GM12878 (cell line): Measurements from ENCODE around the gene ERC2. TPM values are rescaled to one million over a fixed set of nuclear protein-coding genes. Genes with fewer than 3 reads are reported as not detected.

ENCODE experiments used
- ATAC-seq: fragments of 200-7000 bp; cut with Tn5 transposase; 3 replicates; pipeline ENCODE4 v1.9.1; 2020; ENCODE audit warnings: mild to moderate bottlenecking, moderate library complexity
- BruUV-seq: library from RNA; stranded (reverse); fragments of 400-500 nt; replicated peaks from 2 replicates; lab custom pipeline; 2021; lab: Mats Ljungman, UMichigan
- CTCF ChIA-PET: fragments of 300-600 bp; sonication (Branson Sonifier 250); formaldehyde crosslinking; extraction: SDS; loops from one replicate; lab custom pipeline; 2021; ENCODE audit warnings: inconsistent platforms; lab: Yijun Ruan, JAX
- POLR2A ChIA-PET: fragments of 350-600 bp; formaldehyde crosslinking; extraction: SDS; loops from one replicate; lab custom pipeline; 2021; ENCODE audit warnings: inconsistent platforms; lab: Charles Lee
- RAD21 ChIA-PET: fragments of 300-600 bp; sonication (Branson Sonifier 250); formaldehyde crosslinking; loops from one replicate; lab custom pipeline; 2023; ENCODE audit warnings: antibody characterized with exemption; ENCODE audit not compliant: unreplicated experiment; lab: Charles Lee
- SMC1A ChIA-PET: fragments of 300-600 bp; sonication (Branson Sonifier 250); formaldehyde crosslinking; loops from one replicate; lab custom pipeline; 2023; ENCODE audit not compliant: unreplicated experiment, uncharacterized antibody; lab: Charles Lee
- DNase-seq: peaks from one replicate; pipeline ENCODE4 v3.0.0-alpha.2; 2011; ENCODE audit warnings: low read depth, low spot score
- FAIRE-seq: peaks from 3 replicates; lab custom pipeline; 2011; peaks lifted over from hg19 to GRCh38; lab: Jason Lieb, UNC
- H2AFZ ChIP-seq: 2 replicates; pipeline ENCODE4 v1.6.0; 2011; ENCODE audit warnings: low read depth, low read length, control low read depth; ENCODE audit not compliant: control insufficient read depth
- H3K27ac ChIP-seq: 2 replicates; pipeline ENCODE4 v1.5.1; 2011; ENCODE audit warnings: control low read depth; ENCODE audit not compliant: control insufficient read depth, insufficient read depth
- H3K27me3 ChIP-seq, 2 experiments: replicated peaks in 1 of 2; 2 replicates each; pipeline versions ENCODE4 v1.6.0 to v1.6.1; 2011; ENCODE audit warnings: low read length in 1 of 2; ENCODE audit not compliant: control insufficient read depth in 2 of 2, insufficient read depth in 2 of 2
- H3K36me3 ChIP-seq, 2 experiments: 2 replicates each; pipeline ENCODE4 v1.5.1; 2011; ENCODE audit warnings: low read length in 1 of 2; ENCODE audit not compliant: control insufficient read depth in 2 of 2, insufficient read depth in 2 of 2
- H3K4me1 ChIP-seq: 2 replicates; pipeline ENCODE4 v1.6.1; 2011; ENCODE audit warnings: mild to moderate bottlenecking, low read length, moderate library complexity, mixed read lengths; ENCODE audit not compliant: control insufficient read depth, insufficient read depth
- H3K4me2 ChIP-seq: 2 replicates; pipeline ENCODE4 v1.6.0; 2011; ENCODE audit warnings: control low read depth; ENCODE audit not compliant: control insufficient read depth, insufficient read depth
- H3K4me3 ChIP-seq: fragments of 200-600 bp; sonication (generic); 2 replicates; pipeline ENCODE4 v1.5.1; 2016
- H3K79me2 ChIP-seq: 2 replicates; pipeline ENCODE4 v1.6.0; 2011; ENCODE audit warnings: low read length; ENCODE audit not compliant: control insufficient read depth, insufficient read depth
- H3K9ac ChIP-seq: 2 replicates; pipeline ENCODE4 v1.8.0; 2011; ENCODE audit warnings: low read length, control low read depth, mixed read lengths; ENCODE audit not compliant: control insufficient read depth, insufficient read depth
- H3K9me3 ChIP-seq: replicated peaks from 3 replicates; pipeline ENCODE4 v1.5.1; 2011; ENCODE audit warnings: mild to moderate bottlenecking, low read length; ENCODE audit not compliant: control insufficient read depth, insufficient read depth
- H4K20me1 ChIP-seq: 2 replicates; pipeline ENCODE4 v1.6.0; 2011; ENCODE audit not compliant: control insufficient read depth, insufficient read depth
- ATF3 ChIP-seq: IDR thresholded peaks from 2 replicates; pipeline ENCODE4 v1.6.1; 2011; ENCODE audit warnings: low read depth, mild to moderate bottlenecking, low read length, moderate library complexity, borderline replicate concordance; ENCODE audit errors: extremely low read depth
- BCL11A ChIP-seq: IDR thresholded peaks from 2 replicates; pipeline ENCODE4 v1.6.1; 2011; ENCODE audit warnings: low read depth, low read length
- BMI1 ChIP-seq: fragments of 450-650 bp; IDR thresholded peaks from 2 replicates; pipeline ENCODE4 v1.6.1; 2016; ENCODE audit warnings: mild to moderate bottlenecking, moderate library complexity, borderline replicate concordance
- CHD2 ChIP-seq: IDR thresholded peaks from 2 replicates; pipeline ENCODE4 v1.6.1; 2011; ENCODE audit warnings: low read depth, low read length, improper control_type of control experiment, borderline replicate concordance
- IKZF1 ChIP-seq: fragments of 450-650 bp; conservative IDR thresholded peaks from 2 replicates; pipeline ENCODE4 v1.6.1; 2017; ENCODE audit warnings: antibody characterized with exemption, mild to moderate bottlenecking
- JUNB ChIP-seq: IDR thresholded peaks from 2 replicates; pipeline ENCODE4 v1.6.1; 2016; ENCODE audit warnings: antibody characterized with exemption, mild to moderate bottlenecking
- KDM1A ChIP-seq: fragments of 200-600 bp; sonication (generic); IDR thresholded peaks from 2 replicates; pipeline ENCODE4 v1.6.1; 2016; ENCODE audit warnings: borderline replicate concordance
- PML ChIP-seq: IDR thresholded peaks from 2 replicates; pipeline ENCODE4 v1.6.1; 2012; ENCODE audit warnings: low read length, inconsistent platforms
- RELA ChIP-seq: fragments of 450-650 bp; IDR thresholded peaks from 2 replicates; pipeline ENCODE4 v1.8.0; 2014; ENCODE audit warnings: borderline replicate concordance; ENCODE audit not compliant: partially characterized antibody
- SKIL ChIP-seq: fragments of 450-650 bp; IDR thresholded peaks from 2 replicates; pipeline ENCODE4 v1.6.1; 2017; ENCODE audit warnings: mild to moderate bottlenecking, low read depth, inconsistent platforms; ENCODE audit not compliant: poor library complexity, severe bottlenecking
- SMAD1 ChIP-seq: fragments of 450-650 bp; IDR thresholded peaks from 2 replicates; pipeline ENCODE4 v1.6.1; 2018; ENCODE audit warnings: mild to moderate bottlenecking, low read depth; ENCODE audit not compliant: partially characterized antibody
- SREBF1 ChIP-seq: IDR thresholded peaks from 2 replicates; pipeline ENCODE4 v1.6.1; 2012; ENCODE audit warnings: mild to moderate bottlenecking, low read length
- YBX1 ChIP-seq: fragments of 450-650 bp; IDR thresholded peaks from 2 replicates; pipeline ENCODE4 v1.6.1; 2016; ENCODE audit warnings: antibody characterized with exemption
- YY1 ChIP-seq: IDR thresholded peaks from 2 replicates; pipeline ENCODE4 v1.6.1; 2011; ENCODE audit warnings: low read depth, mild to moderate bottlenecking, low read length
- WGBS: methylation state at CpG from one replicate; pipeline ENCODE4 v1.1.6; 2016; ENCODE audit warnings: low lambda C conversion rate; ENCODE audit not compliant: insufficient replicate concordance, insufficient coverage; ENCODE audit errors: missing lambda C conversion rate; 5-methylcytosine and 5-hydroxymethylcytosine counted together
- in situ Hi-C: fragments of 300-500 bp; cut with MboI; formaldehyde crosslinking; loops from 9 replicates; pipeline ENCODE4 v1.14.3; 2018; ENCODE audit warnings: mixed read lengths
- intact Hi-C: fragments of 100-400 bp; cut with micrococcal nuclease; formaldehyde crosslinking; loops from one replicate; pipeline ENCODE4 v1.14.2; 2022; ENCODE audit not compliant: unreplicated experiment
- polyA plus RNA-seq, 11 experiments: library from polyadenylated mRNA; depleted of rRNA in 4 of 11; unstranded in 6 of 11; stranded (reverse) in 5 of 11; fragments of >200 nt; fragmentation: Nextera tagmentation in 4 of 11; fragmentation: Illumina TruSeq in 1 of 11; extraction: Ambion mirVana in 4 of 11; extraction: Trizol in 1 of 11; gene quantifications; 1 replicate in 1 of 11; 2 replicates in 10 of 11; pipeline versions ENCODE4 v1.2.1 to v1.2.3, GENCODE V29; 2011 to 2016; ENCODE audit warnings: inconsistent platforms in 2 of 11, missing spikeins in 2 of 11, low read depth in 1 of 11
- total RNA-seq, 4 experiments: library from RNA; depleted of rRNA in 3 of 4; stranded (reverse); fragments of >200 nt in 3 of 4; fragmentation: Illumina TruSeq in 1 of 4; extraction: Trizol in 1 of 4; gene quantifications; 2 replicates each; pipeline versions ENCODE4 v1.2.1 to v1.2.3, GENCODE V29; 2013 to 2021

Gene ERC2
- total and polyA plus RNA-seq, 10 of the 15 experiments (the other 5 are each of a cell fraction or from before 2014, with no cell fraction given) = 0.06 to 1.4 (median 0.12) TPM; not detected in 3

DNA sequence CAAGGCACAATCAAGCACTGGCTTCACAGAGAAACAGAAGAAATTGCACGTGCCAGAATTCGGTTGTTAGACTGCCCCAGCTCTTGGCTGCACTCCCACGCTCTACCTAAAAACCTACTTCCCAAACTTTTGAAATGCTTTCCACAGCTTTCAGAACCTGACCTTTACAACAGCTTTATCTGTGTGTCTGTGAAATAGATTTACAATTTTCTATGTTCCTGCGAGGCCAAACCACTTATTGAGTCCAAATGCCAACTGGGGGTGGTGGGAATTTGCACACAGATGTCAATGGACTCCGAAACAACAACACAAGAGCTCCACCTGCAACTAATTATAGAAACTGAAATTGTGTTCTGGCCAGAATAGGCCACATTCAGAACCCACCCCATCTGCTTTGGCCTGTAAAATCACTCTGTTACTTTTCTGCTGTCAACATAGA is 44.6 kb downstream of the ERC2 start:
- ATAC-seq (no peak), DNase-seq (no peak), FAIRE-seq (no peak)
- no peak overlapping the region for H3K4me3 ChIP-seq
- no peak overlapping the region for H3K4me2 ChIP-seq
- CTCF ChIA-PET = interaction anchor here (1.0 kb wide), 1 partner anchor 65 kb away, joined by 3 read pairs; no protein-coding TSS in a partner anchor
- no peak overlapping the region for H3K9ac ChIP-seq
- BruUV-seq = no TSS peak
- H3K27me3 ChIP-seq = peaks cover 0 to 2% of the 10 kb centered on the region in 2 experiments; a peak in 2 of 4 replicates
- intact Hi-C loops = no loop called here
- no peaks in the 10 kb centered on the region for H3K79me2 ChIP-seq
- no peaks in the 10 kb centered on the region for H4K20me1 ChIP-seq
- H3K4me1 ChIP-seq = no peaks in the 10 kb centered on the region
- H3K36me3 ChIP-seq = no peaks in the 10 kb centered on the region
- no peak overlapping the region for H2AFZ ChIP-seq
- RAD21 ChIA-PET = no interaction called here
- 15% methylated on average over 5 of the region's 5 CpGs for WGBS
- SMC1A ChIA-PET = no interaction called here
- H3K9me3 ChIP-seq = no peaks in the 10 kb centered on the region
- in situ Hi-C loops = no loop called here
- no peak overlapping the region for H3K27ac ChIP-seq
- TF ChIP-seq KDM1A = no peak
- TF ChIP-seq BCL11A = no peak
- POLR2A ChIA-PET = no interaction called here

DNA sequence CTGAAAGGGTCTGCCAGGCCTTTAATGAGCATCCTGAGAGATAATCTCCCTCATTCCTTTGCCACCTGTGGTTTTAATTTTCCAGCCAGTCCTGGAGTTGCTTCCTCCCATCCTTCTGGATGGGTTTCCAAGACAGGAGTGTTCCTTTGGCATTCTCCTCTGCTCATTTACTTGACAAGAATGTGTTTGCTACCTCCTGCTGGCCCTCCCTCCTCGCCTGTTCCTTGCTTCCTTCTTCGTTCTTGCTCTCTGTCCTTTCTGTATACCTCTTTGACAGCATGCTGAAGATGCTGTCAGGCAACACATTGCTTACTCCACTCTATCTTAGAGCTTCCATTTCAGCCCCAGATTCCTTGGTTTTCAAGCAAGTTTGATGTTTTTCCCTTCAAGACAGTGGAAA is 46.0 kb downstream of the ERC2 start:
- FAIRE-seq = no peak
- CTCF ChIA-PET = interaction anchor here (1.0 kb wide), 1 partner anchor 23 kb away, joined by 3 read pairs; no protein-coding TSS in a partner anchor
- Histone ChIP-seq H3K4me3 (no peak overlapping the region), H3K79me2 (no peaks in the 10 kb centered on the region), H4K20me1 (no peaks in the 10 kb centered on the region), H3K36me3 (no peaks in the 10 kb centered on the region), H3K27me3 (peaks cover 0 to 2% of the 10 kb centered on the region in 2 experiments; a peak in 2 of 4 replicates)
- RAD21 ChIA-PET = no interaction called here
- POLR2A ChIA-PET = no interaction called here
- SMC1A ChIA-PET = no interaction called here
- no peak for TF ChIP-seq YY1
- TF ChIP-seq YBX1 = no peak
- no peak for TF ChIP-seq KDM1A
- no peak for TF ChIP-seq RELA
- no peak for TF ChIP-seq SREBF1
- TF ChIP-seq SMAD1 = no peak
- TF ChIP-seq BMI1 = no peak
- no peak for TF ChIP-seq JUNB
- TF ChIP-seq ATF3 = no peak
- no peak for TF ChIP-seq IKZF1
- TF ChIP-seq PML = no peak
- no peak for TF ChIP-seq SKIL
- no peak for TF ChIP-seq CHD2
- TF ChIP-seq, all 136 proteins: peak for 0
- H2AFZ ChIP-seq = no peak overlapping the region
- H3K4me2 ChIP-seq = no peak overlapping the region
- H3K9me3 ChIP-seq = no peaks in the 10 kb centered on the region
- 0% methylated on average over 2 of the region's 2 CpGs for WGBS
- intact Hi-C loops (no loop called here), in situ Hi-C loops (no loop called here)
- ATAC-seq (no peak), DNase-seq (no peak)
- no peaks in the 10 kb centered on the region for H3K4me1 ChIP-seq
- H3K27ac ChIP-seq = no peak overlapping the region
- BruUV-seq = no TSS peak
- H3K9ac ChIP-seq = no peak overlapping the region
